Left colon (tissue), 2 donors: ENCODE results near the gene SGO1. TPM values are rescaled to one million over a fixed set of nuclear protein-coding genes. Genes with fewer than 3 reads are reported as not detected.

Experiments used
- ATAC-seq: fragments of 200-7000 bp; cut with Tn5 transposase; one replicate; pipeline ENCODE4 v1.9.1; 2020; ENCODE audit warnings: mild to moderate bottlenecking, moderate library complexity
- DNase-seq, 2 donors: peaks; one replicate each; pipeline ENCODE4 v3.0.0-alpha.2; 2020
- intact Hi-C, 2 donors: fragments of 100-400 bp; cut with DNase I in 1 of 2; cut with micrococcal nuclease in 1 of 2; formaldehyde crosslinking; loops; one replicate each; pipeline versions ENCODE4 v1.11.2 to v1.14.0; 2022; cut with DNase I, micrococcal nuclease
- total RNA-seq, 2 donors: library from RNA; stranded (reverse); fragmentation: NEBNext Ultra II Directional; extraction: Animal tissue kit (Norgen Biotek cat#: 25700); gene quantifications; one replicate each; pipeline ENCODE4 v1.2.1, GENCODE V29; 2021
- donor health status: DM: no; HTN: no; CAD: no.
- donor health status: DM: yes; HTN: yes; CAD: no.

Gene SGO1
- total RNA-seq, 2 donors from 2014 or later, result 2.8 to 4.8 TPM

- peak; percentile 37 for ATAC-seq
- intact Hi-C loops, result no loop called here
- DNase-seq, result no peak
Measured at GRCh38 chr3:20173844-20174410, 12.1 kb downstream of the SGO1 start.

DNA sequence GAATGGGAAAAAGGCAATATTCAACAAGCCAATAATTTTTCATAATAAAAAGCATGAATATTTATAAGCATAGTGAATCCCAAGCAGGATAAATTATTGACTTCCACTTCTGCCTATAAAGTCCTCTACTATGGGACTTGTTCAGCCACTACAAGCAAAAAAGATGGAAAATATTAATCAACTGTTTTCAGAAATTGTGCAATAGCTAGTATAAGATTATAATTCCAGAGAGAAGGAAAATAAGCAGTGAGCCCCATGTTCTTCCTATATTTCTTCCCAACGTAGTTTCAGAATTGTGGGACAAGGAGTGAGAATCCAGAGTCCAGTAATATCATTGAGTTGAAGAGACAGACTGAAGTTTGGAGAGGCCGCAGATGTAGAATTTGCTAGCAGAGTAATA lies 24.3 kb downstream of the SGO1 start:
- ATAC-seq (no peak), DNase-seq (no peak)
- intact Hi-C loops, result no loop called here

DNA sequence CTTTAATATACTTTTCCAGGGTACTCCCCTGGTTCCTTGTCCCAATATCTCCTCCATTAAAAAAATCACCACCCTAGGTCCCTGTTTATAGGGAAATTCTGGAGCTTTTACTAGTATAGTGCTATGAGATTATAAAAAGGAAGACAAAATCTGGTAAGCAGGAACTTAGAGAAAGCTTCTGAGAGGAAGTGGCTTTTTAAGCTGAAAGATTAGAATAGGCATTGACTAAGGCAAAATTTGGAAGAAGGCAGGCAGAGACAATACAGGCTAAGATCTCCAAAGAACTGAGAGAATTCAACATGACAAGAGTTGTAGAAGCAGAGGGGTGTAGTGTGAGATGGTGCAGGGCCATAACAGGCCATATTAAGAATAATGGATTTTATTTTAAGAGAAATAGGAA lies 25.8 kb downstream of the SGO1 start:
- ATAC-seq (no peak), DNase-seq (no peak)
- intact Hi-C loops, result no loop called here

DNA sequence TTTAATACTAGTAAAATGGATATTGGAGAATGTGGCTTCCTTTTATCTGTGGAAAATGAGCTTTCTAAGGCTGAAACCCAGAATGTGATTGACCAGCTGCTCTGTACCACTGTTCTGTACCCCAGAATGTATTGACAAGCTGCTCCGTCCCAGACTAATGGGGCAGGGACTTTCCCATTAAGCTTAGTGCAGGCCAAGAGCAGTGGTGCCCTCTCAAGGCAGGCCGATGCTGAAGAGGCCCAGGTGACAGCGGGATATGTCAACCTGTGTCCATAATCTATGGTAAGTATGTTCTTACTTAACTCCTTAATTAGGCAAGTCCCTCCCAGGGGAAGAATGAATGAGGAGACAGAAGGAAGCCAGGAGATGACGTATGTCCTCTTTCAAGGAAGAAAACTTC lies 31.1 kb downstream of the SGO1 start:
- intact Hi-C loops, result no loop called here
- DNase-seq (no peak), ATAC-seq (no peak)

GRCh38 chr3:20154078-20154477 lies 31.9 kb downstream of the SGO1 start:
- ATAC-seq (no peak), DNase-seq (no peak)
- intact Hi-C loops, result no loop called here

DNA sequence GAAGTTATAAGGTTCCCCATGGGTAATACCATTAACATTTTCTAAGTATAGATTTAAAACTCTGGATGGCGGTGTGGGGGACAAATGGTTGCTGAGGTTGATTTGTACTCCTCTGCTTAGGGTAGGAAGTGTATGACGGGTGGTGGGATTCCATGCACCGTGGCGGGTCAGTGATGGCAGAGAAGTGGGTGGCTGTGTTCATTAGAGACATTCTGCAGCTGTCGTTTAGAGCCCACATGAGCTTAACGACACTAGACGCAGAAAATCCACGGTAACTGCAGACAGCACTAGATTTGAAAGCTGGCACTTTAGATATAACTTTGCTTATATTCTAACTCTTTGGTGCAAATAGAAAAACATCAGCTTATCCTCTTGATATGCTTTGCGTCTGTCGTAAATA lies 37.5 kb downstream of the SGO1 start:
- intact Hi-C loops, result no loop called here
- ATAC-seq (no peak), DNase-seq (no peak)

- ATAC-seq, result no peak
- intact Hi-C loops, result no loop called here
- no peak for DNase-seq
Measured at GRCh38 chr3:20147361-20147760, 38.6 kb downstream of the SGO1 start.

DNA sequence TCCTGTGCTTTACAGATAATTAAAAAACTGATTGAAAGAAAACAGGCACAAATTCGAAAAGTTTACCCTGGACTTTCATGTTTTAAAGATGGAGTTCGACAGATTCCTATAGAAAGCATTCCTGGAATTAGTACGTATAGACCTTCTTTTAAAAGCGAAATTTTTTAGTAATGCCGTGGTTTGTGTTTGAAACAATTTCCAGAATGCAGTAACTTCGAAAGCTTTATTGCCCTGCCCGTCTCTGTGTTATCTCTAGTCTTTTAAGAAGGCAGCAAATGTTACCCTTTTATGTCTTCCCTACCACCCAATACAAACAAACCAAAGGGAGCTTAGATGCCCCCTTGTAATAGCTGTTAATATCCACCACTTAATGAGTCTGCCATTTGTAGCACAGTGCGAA lies 39.7 kb downstream of the SGO1 start:
- intact Hi-C loops, result no loop called here
- ATAC-seq (no peak), DNase-seq (no peak)

- ATAC-seq (no peak), DNase-seq (no peak)
- intact Hi-C loops, result no loop called here
Measured at GRCh38 chr3:20145874-20146273, 40.1 kb downstream of the SGO1 start.

DNA sequence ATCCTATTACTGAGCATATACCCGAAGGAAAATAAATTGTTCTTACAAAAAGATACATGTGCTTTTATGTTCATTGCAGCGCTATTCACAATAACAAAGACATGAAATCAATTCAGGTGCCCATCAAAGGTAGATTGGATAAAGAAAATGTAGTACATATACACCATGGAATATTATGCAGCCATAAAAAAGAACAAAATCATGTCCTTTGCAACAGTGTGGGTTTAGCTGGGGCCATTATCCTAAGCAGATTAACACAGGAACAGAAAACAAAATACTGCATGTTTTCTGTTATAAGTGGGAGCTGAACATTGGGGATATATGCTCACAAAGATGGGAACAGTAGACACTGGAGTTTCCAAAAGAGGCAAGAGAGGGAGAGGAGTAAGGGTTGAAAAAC lies 42.5 kb downstream of the SGO1 start:
- no peak for DNase-seq
- intact Hi-C loops, result no loop called here
- no peak for ATAC-seq

- DNase-seq (no peak), ATAC-seq (no peak)
- intact Hi-C loops, result no loop called here
Measured at GRCh38 chr3:20142517-20142916, 43.5 kb downstream of the SGO1 start.

- no peak for ATAC-seq
- intact Hi-C loops, result no loop called here
- DNase-seq, result peak in 1 of 2 donors; percentile 63
Measured at GRCh38 chr3:20141851-20142250, 44.2 kb downstream of the SGO1 start.

DNA sequence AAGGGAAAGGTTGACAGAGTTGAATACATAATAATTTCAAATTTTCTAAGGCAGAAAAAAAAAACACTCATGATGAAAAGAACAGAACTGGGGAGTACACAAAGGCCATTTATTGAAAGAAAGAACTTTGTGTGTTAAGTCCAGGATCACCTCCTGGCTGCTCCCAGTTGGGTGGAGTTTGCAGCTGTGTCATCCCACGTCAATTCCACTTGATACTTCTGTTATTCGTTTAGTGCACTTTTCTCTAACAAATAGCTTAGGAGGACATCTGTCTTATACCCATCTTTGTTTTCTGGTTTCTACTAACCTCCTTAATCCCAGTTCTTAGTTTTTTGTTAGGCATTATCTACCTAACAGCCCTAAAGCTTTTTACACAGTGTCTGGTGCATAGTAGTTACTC lies 44.7 kb downstream of the SGO1 start:
- ATAC-seq, result no peak
- intact Hi-C loops, result no loop called here
- DNase-seq, result no peak

DNA sequence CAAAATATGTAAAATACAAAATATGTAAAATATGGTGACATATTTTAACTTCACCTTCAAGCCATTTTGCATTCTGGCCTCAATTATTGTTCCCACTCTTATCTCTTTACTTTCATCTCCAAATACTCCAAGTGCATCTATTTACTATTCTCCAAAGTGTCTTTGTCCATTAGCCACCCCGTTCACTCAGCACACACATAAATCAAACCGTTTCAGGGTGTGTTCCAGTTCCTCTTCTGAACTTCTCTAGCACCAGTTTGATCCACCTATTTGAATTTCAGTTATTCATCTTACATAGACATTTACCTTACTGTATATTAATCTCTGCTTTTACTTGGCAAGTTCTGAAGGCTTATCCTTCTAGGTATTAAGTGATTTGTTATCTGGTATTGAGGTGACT lies 45.1 kb downstream of the SGO1 start:
- intact Hi-C loops, result no loop called here
- no peak for ATAC-seq
- no peak for DNase-seq

DNA sequence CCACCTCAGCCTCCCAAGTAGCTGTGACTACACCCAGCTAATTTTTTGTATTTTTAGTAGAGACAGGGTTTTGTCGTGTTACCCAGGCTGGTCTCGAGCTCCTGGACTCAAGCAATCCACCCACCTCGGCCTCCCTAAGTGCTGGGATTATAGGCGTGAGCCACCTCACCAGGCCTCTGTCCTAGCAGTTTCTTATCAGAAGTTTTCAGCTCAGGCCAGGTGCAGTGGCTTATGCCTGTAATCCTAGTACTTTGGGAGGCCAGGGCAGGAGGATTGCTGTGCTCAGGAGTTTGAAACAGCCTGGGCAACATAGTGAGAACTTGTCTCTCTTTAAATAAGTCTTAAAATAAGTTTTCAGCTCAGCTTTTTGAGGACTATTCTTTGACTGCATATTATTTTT lies 48.4 kb downstream of the SGO1 start:
- intact Hi-C loops, result no loop called here
- DNase-seq (no peak), ATAC-seq (no peak)

DNA sequence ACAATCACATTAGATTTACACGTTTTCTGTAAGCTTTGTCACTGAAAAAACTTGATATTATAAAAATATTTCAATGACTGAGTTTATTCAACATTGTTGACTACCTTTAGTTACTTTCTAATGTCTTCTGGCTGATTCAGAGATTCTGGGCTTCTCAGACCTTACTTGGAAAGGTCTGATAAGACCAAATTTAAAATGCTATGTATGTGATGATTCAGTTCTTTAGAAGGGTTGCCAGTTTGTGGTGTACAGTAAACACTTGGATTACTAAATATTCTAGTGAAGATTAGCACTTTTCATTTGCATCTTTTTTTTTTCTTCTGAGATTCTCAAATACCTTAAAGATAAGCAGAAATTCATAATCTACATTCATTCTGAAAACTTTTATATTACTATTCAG lies 49.8 kb downstream of the SGO1 start:
- intact Hi-C loops, result no loop called here
- ATAC-seq, result no peak

DNA sequence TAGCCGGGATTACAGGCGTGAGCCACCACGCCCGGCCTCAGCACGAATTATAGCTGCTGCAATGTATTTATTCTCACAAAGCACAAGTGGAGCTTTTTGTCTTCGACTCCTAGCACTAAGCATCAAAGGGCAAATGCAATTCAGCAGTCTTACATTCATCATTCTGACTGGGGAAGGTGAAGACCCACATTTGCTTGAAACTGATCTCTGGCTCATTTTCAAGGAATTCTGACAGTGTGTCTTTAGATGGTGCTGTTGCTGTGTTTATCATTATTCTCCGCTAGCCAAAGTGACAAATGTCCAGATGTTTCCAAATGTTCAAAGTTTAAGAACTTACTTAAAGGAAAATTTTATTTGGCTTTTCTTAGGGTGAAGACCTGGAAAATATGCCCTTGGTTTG lies 55.9 kb downstream of the SGO1 start:
- ATAC-seq (no peak), DNase-seq (no peak)
- intact Hi-C loops, result no loop called here

More for the DNA sequence above, 49.8 kb downstream of the SGO1 start:
- DNase-seq, result no peak

GRCh38 chr3:20128358-20128757 lies 57.6 kb downstream of the SGO1 start:
- ATAC-seq (no peak), DNase-seq (no peak)
- intact Hi-C loops, result no loop called here

DNA sequence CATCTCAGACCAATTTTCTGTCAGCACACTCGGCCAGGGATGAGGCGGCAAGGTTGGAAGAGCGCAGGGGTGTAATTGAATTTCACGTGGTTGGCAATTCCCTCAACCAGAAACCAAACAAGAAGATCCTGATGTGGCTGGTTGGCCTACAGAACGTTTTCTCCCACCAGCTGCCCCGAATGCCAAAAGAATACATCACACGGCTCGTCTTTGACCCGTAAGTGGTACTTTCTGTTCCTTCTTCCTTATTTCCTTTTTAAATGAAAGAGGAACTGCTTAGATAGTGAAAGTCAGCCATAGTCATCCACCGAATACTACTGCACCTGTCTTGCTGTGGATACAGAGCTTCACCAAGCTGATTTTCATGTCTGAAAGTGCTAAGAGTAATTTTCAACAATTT lies 60.1 kb downstream of the SGO1 start:
- ATAC-seq, result no peak
- no peak for DNase-seq
- intact Hi-C loops, result no loop called here

- ATAC-seq (no peak), DNase-seq (no peak)
Measured at GRCh38 chr3:20125289-20125688, 60.7 kb downstream of the SGO1 start.

GRCh38 chr3:20123131-20123652 lies 62.8 kb downstream of the SGO1 start:
- intact Hi-C loops, result no loop called here
- no peak for ATAC-seq
- no peak for DNase-seq

More at GRCh38 chr3:20125289-20125688, 60.7 kb downstream of the SGO1 start:
- intact Hi-C loops, result no loop called here
